Stomach (tissue), 9 donors: ENCODE data around the gene DLGAP1. TPM values are rescaled to one million over a fixed set of nuclear protein-coding genes. Genes with fewer than 3 reads are reported as not detected.
A peak's percentile ranks its signal among the peaks of the same experiment; 100 is the strongest.

Source experiments
- DNase-seq, 2 donors: peaks; one replicate each; pipeline versions ENCODE4 v3.0.0 to v3.0.0-alpha.2; 2013 to 2019
- H3K27ac ChIP-seq, 5 donors: fragments of 200-600 bp in 4 of 5; sonication (generic) in 4 of 5; one replicate each; pipeline ENCODE4 v1.5.1; 2013 to 2019; ENCODE audit warnings: mild to moderate bottlenecking in 1 of 5, moderate library complexity in 1 of 5
- H3K27me3 ChIP-seq, 3 donors: fragments of 200-600 bp; sonication (generic); one replicate each; pipeline ENCODE4 v1.5.1; 2017 to 2019; ENCODE audit warnings: mixed run types in 1 of 3
- H3K36me3 ChIP-seq, 4 donors: fragments of 200-600 bp; sonication (generic); 1 replicate in 3 of 4; 2 replicates in 1 of 4; pipeline ENCODE4 v1.5.1; 2016 to 2019
- H3K4me1 ChIP-seq, 4 donors: fragments of 200-600 bp; sonication (generic); one replicate each; pipeline ENCODE4 v1.5.1; 2016 to 2019
- H3K4me3 ChIP-seq, 4 donors: fragments of 200-600 bp; sonication (generic) in 3 of 4; one replicate each; pipeline ENCODE4 v1.5.1; 2016 to 2019; ENCODE audit warnings: mild to moderate bottlenecking in 1 of 4
- H3K9me3 ChIP-seq, 4 donors: fragments of 200-600 bp; sonication (generic); one replicate each; pipeline ENCODE4 v1.5.1; 2016 to 2019
- EP300 ChIP-seq: sonication (generic); formaldehyde crosslinking; IDR thresholded peaks from one replicate; pipeline ENCODE4 v1.6.1; 2017; ENCODE audit warnings: antibody characterized with exemption
- POLR2A ChIP-seq, 4 donors: fragments of 450-650 bp; IDR thresholded peaks; one replicate each; pipeline ENCODE4 v1.6.1; 2016; ENCODE audit warnings: antibody characterized with exemption in 4 of 4, control low read depth in 2 of 4, mild to moderate bottlenecking in 1 of 4, moderate library complexity in 1 of 4
- POLR2AphosphoS5 ChIP-seq, 3 donors: sonication (generic); formaldehyde crosslinking; IDR thresholded peaks; one replicate each; pipeline ENCODE4 v1.6.1; 2016; ENCODE audit warnings: antibody characterized with exemption in 3 of 3
- WGBS, 5 donors: extraction: QIAGEN DNeasy Blood & Tissue Kit in 3 of 5; methylation state at CpG; one replicate each; pipeline versions ENCODE4 v1.1.5 to v1.1.7; 2013 to 2018; 5-methylcytosine and 5-hydroxymethylcytosine counted together
- intact Hi-C: fragments of 100-400 bp; cut with DNase I; formaldehyde crosslinking; loops from one replicate; pipeline ENCODE4 v1.15.1; 2023; ENCODE audit warnings: low total_unique reads
- polyA plus RNA-seq, 3 donors: library from polyadenylated mRNA; stranded (reverse); fragments of 200-250 nt; gene quantifications; one replicate each; pipeline ENCODE4 v1.2.3, GENCODE V29; 2013
- total RNA-seq, 5 donors: library from RNA; depleted of rRNA; stranded (reverse); fragments of >200 nt; gene quantifications; one replicate each; pipeline versions ENCODE4 v1.1.0 to v1.2.3, GENCODE V29; 2014 to 2016
- TF ChIP-seq, protein P1 (sequence below), 7 experiments: fragments of 450-650 bp in 4 of 7; fragments of 200-600 bp in 3 of 7; sonication (generic) in 3 of 7; IDR thresholded peaks; one replicate each; pipeline ENCODE4 v1.5.1; 2016 to 2019; ENCODE audit warnings: antibody characterized with exemption in 7 of 7, control low read depth in 2 of 7, mild to moderate bottlenecking in 1 of 7
- donor health status: healthy with polysubstance abuse.
- donor health status: Bipolar disorder and iron deficiency.
- donor health status: healthy.

The DLGAP1 gene
- total and polyA plus RNA-seq, 8 donors, result 0.06 to 7.0 (median 1.3) TPM; not detected in 1

GRCh38 chr18:3824101-3824500 is 631.0 kb downstream of the DLGAP1 start:
- no peak for DNase-seq
- TF ChIP-seq POLR2A (IDR thresholded peaks at IDR 0.05) (no peak), EP300 (no peak)
- Histone ChIP-seq H3K36me3 (no peaks in the 10 kb centered on the region), H3K27me3 (no peaks in the 10 kb centered on the region), H3K27ac (no peak overlapping the region), H3K4me1 (peaks cover 0 to 9% (median 3%) of the 10 kb centered on the region in 4 donors), H3K9me3 (no peaks in the 10 kb centered on the region), H3K4me3 (no peak overlapping the region)
- intact Hi-C loops, result no loop called here

- intact Hi-C loops, result no loop called here
- 88 to 98% (median 93%) methylated on average over 3 of the region's 3 CpGs for WGBS, 5 donors
Observed at GRCh38 chr18:3823073-3823472, 632.0 kb downstream of the DLGAP1 start.

GRCh38 chr18:3821524-3821923 is 633.6 kb downstream of the DLGAP1 start:
- TF ChIP-seq POLR2AphosphoS5 (IDR thresholded peaks at IDR 0.05) (peak in 1 of 3 donors; percentile 25), EP300 (no peak), POLR2A (IDR thresholded peaks at IDR 0.05) (no peak)
- TF ChIP-seq, protein P1, sequence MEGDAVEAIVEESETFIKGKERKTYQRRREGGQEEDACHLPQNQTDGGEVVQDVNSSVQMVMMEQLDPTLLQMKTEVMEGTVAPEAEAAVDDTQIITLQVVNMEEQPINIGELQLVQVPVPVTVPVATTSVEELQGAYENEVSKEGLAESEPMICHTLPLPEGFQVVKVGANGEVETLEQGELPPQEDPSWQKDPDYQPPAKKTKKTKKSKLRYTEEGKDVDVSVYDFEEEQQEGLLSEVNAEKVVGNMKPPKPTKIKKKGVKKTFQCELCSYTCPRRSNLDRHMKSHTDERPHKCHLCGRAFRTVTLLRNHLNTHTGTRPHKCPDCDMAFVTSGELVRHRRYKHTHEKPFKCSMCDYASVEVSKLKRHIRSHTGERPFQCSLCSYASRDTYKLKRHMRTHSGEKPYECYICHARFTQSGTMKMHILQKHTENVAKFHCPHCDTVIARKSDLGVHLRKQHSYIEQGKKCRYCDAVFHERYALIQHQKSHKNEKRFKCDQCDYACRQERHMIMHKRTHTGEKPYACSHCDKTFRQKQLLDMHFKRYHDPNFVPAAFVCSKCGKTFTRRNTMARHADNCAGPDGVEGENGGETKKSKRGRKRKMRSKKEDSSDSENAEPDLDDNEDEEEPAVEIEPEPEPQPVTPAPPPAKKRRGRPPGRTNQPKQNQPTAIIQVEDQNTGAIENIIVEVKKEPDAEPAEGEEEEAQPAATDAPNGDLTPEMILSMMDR (IDR thresholded peaks at IDR 0.05), result no peak
- intact Hi-C loops, result no loop called here
- Histone ChIP-seq H3K27ac (no peak overlapping the region), H3K27me3 (no peaks in the 10 kb centered on the region), H3K4me1 (peaks cover 0 to 9% (median 3%) of the 10 kb centered on the region in 4 donors), H3K36me3 (no peaks in the 10 kb centered on the region), H3K4me3 (no peak overlapping the region), H3K9me3 (no peaks in the 10 kb centered on the region)
- peak in 1 of 2 donors; percentile 42 for DNase-seq
- 17 to 36% (median 22%) methylated on average over 4 of the region's 4 CpGs for WGBS, 5 donors

More at GRCh38 chr18:3823073-3823472, 632.0 kb downstream of the DLGAP1 start:
- Histone ChIP-seq H3K27me3 (no peaks in the 10 kb centered on the region), H3K27ac (no peak overlapping the region), H3K4me1 (peaks cover 0 to 9% (median 3%) of the 10 kb centered on the region in 4 donors), H3K4me3 (no peak overlapping the region), H3K9me3 (no peaks in the 10 kb centered on the region), H3K36me3 (no peaks in the 10 kb centered on the region)
- no peak for TF ChIP-seq POLR2AphosphoS5 (IDR thresholded peaks at IDR 0.05)
- TF ChIP-seq, protein P1 (IDR thresholded peaks at IDR 0.05), result no peak
- TF ChIP-seq POLR2A (IDR thresholded peaks at IDR 0.05), result no peak
- no peak for TF ChIP-seq EP300
- no peak for DNase-seq

- Histone ChIP-seq H3K27ac (no peak overlapping the region), H3K27me3 (no peaks in the 10 kb centered on the region), H3K4me1 (peaks cover 0 to 9% (median 3%) of the 10 kb centered on the region in 4 donors), H3K4me3 (no peak overlapping the region), H3K9me3 (no peaks in the 10 kb centered on the region), H3K36me3 (no peaks in the 10 kb centered on the region)
- intact Hi-C loops, result no loop called here
- 64 to 79% (median 70%) methylated on average over 7 of the region's 7 CpGs for WGBS, 5 donors
- TF ChIP-seq, protein P1 (IDR thresholded peaks at IDR 0.05), result no peak
- no peak for TF ChIP-seq POLR2A (IDR thresholded peaks at IDR 0.05)
- no peak for TF ChIP-seq EP300
- TF ChIP-seq POLR2AphosphoS5 (IDR thresholded peaks at IDR 0.05), result no peak
- DNase-seq, result no peak
Observed at GRCh38 chr18:3819961-3820360, 635.1 kb downstream of the DLGAP1 start.

- 62 to 83% (median 67%) methylated on average over 3 of the region's 3 CpGs for WGBS, 5 donors
- H3K27ac ChIP-seq, result no peak overlapping the region
- no peaks in the 10 kb centered on the region for H3K36me3 ChIP-seq
- H3K27me3 ChIP-seq, result no peaks in the 10 kb centered on the region
- H3K4me1 ChIP-seq, result peaks cover 0 to 8% (median 2%) of the 10 kb centered on the region in 4 donors
- peak in 1 of 2 donors; percentile 57 for DNase-seq
- TF ChIP-seq, protein P1 (IDR thresholded peaks at IDR 0.05), result no peak
- peak in 2 of 3 donors; percentile 26 to 34 for TF ChIP-seq POLR2AphosphoS5 (IDR thresholded peaks at IDR 0.05)
- TF ChIP-seq POLR2A (IDR thresholded peaks at IDR 0.05), result no peak
- TF ChIP-seq EP300, result no peak
- H3K4me3 ChIP-seq, result no peak overlapping the region
- intact Hi-C loops, result no loop called here
- no peaks in the 10 kb centered on the region for H3K9me3 ChIP-seq
Observed at GRCh38 chr18:3816610-3817363, 638.3 kb downstream of the DLGAP1 start.
